HG03139 (cell line): Measurements from ENCODE around the gene IRF4.

Experiments used
- ATAC-seq: cut with Tn5 transposase; IDR thresholded peaks from one replicate; pipeline ENCODE4 v1.9.1; 2021; ENCODE audit not compliant: unreplicated experiment

Gene IRF4

DNA sequence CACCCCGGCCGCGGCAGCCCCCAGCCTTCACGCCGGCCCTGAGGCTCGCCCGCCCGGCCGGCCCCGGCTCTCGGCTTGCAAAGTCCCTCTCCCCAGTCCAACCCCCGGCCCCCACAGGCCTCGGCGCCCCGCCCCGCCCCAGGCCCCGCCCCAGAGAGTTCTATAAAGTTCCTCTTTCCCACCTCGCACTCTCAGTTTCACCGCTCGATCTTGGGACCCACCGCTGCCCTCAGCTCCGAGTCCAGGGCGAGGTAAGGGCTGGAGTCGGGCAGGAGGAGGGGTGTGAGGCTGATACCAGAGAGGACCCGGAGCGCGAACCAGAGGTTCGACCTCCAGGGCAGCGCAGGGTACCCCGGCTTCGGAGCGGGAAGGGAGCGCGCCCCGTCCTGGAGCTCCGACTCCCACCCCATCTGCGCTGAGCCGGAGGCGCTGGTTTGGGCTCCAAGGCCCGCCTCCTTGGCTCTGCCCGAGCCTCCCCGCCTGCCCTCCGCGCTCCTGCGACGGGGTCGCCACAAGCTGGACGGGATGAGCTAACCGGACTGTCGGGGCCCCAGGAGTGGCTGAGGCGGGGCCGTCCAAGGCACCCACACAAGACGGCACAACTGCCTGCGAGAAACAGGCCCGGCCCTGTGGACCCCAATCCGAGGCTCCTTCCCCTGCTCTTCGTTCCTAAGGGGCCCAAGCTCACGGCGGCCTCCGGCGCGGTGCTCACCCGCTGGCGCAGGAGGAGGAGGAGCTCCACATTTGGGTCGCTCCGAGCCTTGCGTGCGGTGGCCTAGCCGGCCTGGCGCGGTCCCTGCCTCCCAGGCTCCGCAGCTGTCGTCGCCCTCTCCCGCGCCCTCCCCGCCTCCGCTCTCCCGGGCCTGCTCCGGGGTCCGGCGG is at the start of gene IRF4:
TSS of gene IRF4 (plus strand) at position 194 of the 882 bp plus-strand sequence. CDS start 1,401 bp downstream, outside the sequence.
- peak; percentile 44 for ATAC-seq

DNA sequence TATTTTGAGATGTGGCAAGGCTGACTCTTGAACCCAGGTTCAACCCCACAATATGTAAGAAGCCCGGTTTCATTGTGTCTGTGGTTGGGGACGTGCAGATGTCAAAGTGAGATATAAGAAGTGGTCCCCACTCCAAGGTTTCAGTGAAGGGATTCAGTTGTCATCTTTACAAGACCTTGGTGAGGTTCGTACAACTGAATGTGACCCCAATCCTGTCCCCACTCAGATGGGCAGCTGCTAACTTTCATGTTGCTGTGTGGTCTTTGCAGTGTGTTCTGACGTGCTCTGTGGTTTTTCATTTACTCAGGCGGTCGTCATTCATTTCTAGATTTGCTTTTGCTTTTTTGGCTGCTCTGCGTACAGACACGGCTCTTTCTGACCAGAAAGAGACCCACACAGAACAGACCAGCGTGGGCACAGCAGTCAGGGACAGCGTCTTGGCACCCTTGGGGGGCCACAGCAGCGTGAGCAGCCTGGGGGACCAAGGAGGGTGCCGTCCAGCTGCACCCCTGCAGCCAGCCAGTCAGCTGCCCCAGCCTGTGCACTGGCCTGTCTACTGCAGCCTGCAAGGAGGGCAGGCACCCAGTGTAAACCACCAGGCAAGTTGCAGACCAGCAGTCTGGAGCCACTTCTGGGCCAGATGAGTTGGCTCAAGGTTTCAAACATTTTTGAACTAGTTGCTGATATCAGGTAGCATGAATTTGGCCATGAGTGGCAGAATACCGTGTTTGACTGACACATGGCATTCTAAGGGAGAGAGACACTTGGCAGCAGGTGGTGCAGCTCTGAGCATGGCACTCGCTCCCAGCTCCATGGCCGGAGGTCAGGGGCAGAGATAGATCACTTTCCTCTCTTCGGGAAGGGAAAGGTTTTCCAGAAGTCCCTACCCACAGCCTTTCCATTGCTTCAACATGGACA is 49.4 kb upstream of the IRF4 start:
- ATAC-seq, result peak; percentile 44

GRCh38 chr6:342832-343179 is 48.7 kb upstream of the IRF4 start:
- no peak for ATAC-seq

DNA sequence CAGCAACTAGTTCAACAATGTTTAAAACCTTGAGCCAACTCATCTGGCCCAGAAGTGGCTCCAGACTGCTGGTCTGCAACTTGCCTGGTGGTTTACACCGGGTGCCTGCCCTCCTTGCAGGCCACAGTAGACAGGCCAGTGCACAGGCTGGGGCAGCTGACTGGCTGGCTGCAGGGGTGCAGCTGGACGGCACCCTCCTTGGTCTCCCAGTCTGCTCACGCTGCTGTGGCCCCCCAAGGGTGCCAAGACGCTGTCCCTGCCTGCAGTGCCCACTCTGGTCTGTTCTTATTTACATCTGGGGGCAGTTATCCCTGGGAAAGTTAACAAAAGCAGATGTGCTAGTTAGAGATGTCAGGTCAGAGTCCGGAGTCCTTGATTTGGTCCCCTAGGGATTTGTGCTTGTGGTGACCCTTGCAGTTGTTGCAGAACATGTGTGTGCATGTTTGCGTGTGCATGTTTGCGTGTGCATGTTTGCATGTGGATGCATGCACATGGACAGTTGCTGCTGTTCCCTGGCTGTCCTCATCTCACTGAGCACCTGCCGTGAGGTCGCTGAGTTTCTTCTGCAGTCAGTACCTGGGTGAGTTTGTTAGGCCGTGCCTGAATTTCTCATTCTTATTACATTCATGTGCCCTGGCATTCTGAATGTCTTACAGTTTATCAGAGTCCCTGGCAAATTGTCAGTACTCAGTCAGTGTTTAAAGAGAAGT is 48.2 kb upstream of the IRF4 start:
- no peak for ATAC-seq

GRCh38 chr6:343960-344815 is 47.4 kb upstream of the IRF4 start:
- ATAC-seq, result no peak

GRCh38 chr6:344816-345340 is 46.7 kb upstream of the IRF4 start:
- no peak for ATAC-seq

GRCh38 chr6:345747-346385 is 45.7 kb upstream of the IRF4 start:
- no peak for ATAC-seq

DNA sequence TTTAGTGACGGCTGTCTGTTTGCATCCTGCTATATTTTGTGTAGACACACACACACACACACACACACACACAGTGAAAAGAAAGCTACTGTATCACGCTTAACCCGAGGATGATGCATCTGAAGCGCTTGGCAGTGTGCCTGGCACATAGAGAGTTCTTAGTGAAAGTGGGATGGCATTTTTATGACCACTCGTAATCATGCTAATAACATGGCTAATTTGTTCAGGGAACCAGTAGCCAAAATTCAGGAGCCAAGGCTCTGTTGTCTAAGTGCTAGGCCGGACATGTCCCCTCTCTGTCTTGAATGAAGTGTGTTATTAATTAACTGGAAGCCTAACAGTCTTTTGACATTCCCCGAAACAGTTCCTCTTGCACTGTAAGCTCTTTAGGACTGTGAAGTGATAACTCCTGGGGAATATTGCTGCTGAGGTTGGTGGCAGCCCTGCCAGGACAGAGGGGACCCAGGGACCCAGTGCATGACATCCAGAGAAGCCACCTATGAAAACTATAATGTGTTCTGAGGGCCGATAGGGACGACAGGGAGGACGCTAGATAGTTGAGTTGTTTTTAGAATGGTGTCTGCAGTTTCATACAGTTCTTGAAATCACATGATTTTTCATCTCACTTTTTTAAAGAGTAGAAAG is 45.0 kb upstream of the IRF4 start:
- ATAC-seq, result no peak

DNA sequence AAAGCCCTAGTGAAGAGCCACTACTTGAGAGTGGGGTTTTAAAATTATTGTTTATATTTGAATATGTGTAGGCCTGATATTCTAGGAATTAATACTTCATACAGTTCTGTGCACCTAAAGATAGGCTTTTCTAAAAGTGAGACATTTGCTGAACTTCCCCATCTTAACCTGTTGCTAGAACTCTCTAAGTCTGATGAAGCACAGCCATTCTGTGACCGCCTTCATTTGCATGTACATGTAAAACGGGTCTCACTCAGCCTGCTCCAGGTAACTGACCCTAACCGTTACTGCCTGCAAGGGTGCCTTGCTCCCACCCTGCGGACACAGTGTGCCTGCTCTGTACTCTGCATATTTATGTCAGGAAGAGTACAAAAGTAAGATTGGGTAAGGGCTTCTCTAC is 44.3 kb upstream of the IRF4 start:
- peak; percentile 81 for ATAC-seq

DNA sequence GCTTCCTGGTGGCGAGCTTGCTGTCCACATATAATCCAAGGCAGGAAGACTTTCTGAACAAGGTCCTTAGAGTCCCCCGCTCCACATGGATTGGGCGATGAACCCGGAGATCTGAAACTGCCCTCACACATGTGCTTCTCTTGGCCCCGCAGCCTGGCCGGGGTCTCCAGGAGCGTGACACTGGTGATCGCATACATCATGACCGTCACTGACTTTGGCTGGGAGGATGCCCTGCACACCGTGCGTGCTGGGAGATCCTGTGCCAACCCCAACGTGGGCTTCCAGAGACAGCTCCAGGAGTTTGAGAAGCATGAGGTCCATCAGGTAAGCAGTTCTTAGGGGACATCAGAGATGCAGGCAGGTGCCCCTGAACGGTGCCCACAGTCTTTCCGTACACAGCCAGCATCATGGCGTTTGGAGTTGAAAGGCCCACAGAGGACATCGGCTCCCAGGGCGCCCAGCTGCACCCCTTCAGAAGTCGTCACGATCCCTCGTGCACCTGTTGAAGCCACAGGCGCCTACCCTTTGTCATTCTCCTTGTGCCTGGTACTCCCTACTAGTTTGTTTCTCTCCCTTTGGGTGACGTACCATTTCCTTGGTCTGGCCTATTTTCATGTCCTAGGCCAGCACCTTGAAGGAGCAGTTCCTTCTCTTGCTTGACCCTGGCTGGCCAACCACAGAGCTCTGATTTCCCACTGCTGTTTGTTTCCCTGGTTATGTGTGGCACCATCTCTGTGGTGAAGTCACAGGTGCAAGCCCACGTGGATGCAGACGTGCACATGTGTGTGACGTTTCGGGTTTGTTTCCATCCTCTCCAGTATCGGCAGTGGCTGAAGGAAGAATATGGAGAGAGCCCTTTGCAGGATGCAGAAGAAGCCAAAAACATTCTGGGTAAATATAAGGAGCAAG is 43.3 kb upstream of the IRF4 start:
- ATAC-seq, result no peak

GRCh38 chr6:348860-349396 is 42.6 kb upstream of the IRF4 start:
- ATAC-seq, result no peak

DNA sequence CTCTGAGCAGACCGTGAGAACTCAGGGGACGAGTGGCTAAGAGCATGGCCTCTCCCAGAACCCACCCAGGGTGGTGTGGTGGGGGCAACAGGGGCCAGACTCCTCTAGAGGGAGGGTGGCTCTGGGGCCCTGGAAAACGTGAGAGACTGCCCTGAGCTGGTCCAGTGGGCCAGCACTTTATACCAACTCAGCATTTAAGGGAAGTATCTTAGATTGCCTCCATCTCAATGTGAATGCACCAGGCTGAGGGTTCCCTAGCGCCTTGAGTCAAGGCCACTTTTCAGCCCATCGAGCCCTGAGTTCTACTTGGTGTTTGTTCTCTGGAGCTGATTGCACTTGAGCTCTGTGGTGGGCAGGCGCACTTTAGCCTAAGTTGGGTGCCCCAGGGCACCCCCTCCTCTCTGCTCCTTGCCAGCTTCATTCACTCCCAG is 42.0 kb upstream of the IRF4 start:
- no peak for ATAC-seq

GRCh38 chr6:350371-350770 is 41.2 kb upstream of the IRF4 start:
- ATAC-seq, result no peak

DNA sequence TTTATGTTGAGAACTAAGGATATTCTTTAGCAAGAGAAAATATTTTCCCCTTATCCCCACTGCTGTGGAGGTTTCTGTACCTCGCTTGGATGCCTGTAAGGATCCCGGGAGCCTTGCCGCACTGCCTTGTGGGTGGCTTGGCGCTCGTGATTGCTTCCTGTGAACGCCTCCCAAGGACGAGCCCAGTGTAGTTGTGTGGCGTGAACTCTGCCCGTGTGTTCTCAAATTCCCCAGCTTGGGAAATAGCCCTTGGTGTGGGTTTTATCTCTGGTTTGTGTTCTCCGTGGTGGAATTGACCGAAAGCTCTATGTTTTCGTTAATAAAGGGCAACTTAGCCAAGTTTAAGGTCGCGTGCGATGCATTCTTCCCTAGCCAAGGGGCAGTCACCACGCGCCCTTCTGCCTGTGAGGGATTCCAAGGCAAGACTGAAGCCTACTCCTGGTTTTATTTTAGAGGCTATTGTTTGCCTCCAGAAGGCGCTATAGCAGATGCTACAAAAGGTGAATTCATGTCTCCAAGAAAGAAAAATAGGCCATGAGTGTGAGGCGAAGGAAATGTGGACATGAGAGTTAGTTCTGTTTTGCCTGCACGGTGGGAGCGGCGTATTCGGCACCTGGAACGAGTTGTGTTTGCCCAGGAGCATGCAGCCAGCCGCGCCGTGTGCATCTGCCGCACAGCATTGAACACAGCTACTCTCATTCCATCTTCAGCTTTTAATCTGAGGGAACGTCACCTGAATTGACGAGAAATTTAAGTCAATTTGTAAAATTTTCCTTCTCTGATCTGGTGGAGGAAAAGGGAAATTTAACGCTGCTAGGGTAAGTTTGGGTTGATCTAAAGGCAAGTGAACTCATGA is 40.3 kb upstream of the IRF4 start:
- ATAC-seq, result no peak

GRCh38 chr6:351867-352289 is 39.7 kb upstream of the IRF4 start:
- ATAC-seq, result no peak

DNA sequence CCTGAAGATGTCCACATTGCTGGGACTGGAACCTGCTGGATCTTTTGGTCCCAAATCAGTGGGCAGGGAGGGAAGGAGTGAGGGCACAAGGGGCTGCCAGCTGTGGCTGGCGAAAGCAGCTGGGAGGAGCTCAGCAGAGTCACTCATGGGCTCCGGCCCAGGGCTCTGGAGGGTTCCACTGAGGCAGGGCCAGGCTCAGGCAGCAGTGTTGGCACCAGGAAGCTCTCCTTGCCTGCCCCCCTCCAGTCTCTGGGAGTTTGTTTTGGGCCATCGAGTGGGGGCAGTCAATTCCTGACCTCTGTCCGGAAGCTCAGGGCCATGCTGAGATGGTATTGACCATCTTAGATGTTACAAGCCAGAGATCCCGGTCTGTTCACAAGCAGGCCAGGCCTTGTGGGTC is 39.1 kb upstream of the IRF4 start:
- ATAC-seq, result no peak
